GM23338 (cell line): Measurements from ENCODE around the gene DDTL. TPM values are rescaled to one million over a fixed set of nuclear protein-coding genes. Genes with fewer than 3 reads are reported as not detected.

ENCODE experiments used
- ATAC-seq: fragments of 200-7000 bp; cut with Tn5 transposase; 3 replicates; pipeline ENCODE4 v1.9.1; 2020
- DNase-seq: peaks from one replicate; pipeline ENCODE4 v3.0.0-alpha.2; 2015; ENCODE audit warnings: low spot score
- H2AFZ ChIP-seq: fragments of 200-600 bp; sonication (generic); 2 replicates; pipeline ENCODE4 v1.8.0; 2016; ENCODE audit warnings: antibody characterized with exemption, mild to moderate bottlenecking, moderate library complexity
- H3F3A ChIP-seq: fragments of 200-600 bp; sonication (generic); replicated peaks from 2 replicates; pipeline ENCODE4 v1.8.0; 2017; ENCODE audit warnings: antibody characterized with exemption, mixed run types, low read depth
- H3K27ac ChIP-seq: fragments of 200-600 bp; sonication (generic); 2 replicates; pipeline ENCODE4 v1.6.1; 2016; ENCODE audit warnings: low read depth
- H3K27me3 ChIP-seq: fragments of 200-600 bp; sonication (generic); 2 replicates; pipeline ENCODE4 v1.8.0; 2016; ENCODE audit warnings: mild to moderate bottlenecking, mixed run types, moderate library complexity; ENCODE audit not compliant: insufficient read depth
- H3K36me3 ChIP-seq: fragments of 200-600 bp; sonication (generic); 2 replicates; pipeline ENCODE4 v1.8.0; 2016; ENCODE audit warnings: mild to moderate bottlenecking; ENCODE audit not compliant: insufficient read depth
- H3K4me1 ChIP-seq: fragments of 200-600 bp; sonication (generic); 2 replicates; pipeline ENCODE4 v1.8.0; 2016; ENCODE audit warnings: mild to moderate bottlenecking, moderate library complexity; ENCODE audit not compliant: insufficient read depth
- H3K4me2 ChIP-seq: fragments of 200-600 bp; sonication (generic); 2 replicates; pipeline ENCODE4 v1.7.1; 2017; ENCODE audit warnings: mixed run types
- H3K4me3 ChIP-seq: fragments of 200-600 bp; sonication (generic); 2 replicates; pipeline ENCODE4 v1.6.1; 2016; ENCODE audit warnings: mixed run types
- H3K79me2 ChIP-seq: fragments of 200-600 bp; sonication (generic); replicated peaks from 2 replicates; pipeline ENCODE4 v1.8.0; 2017; ENCODE audit warnings: mild to moderate bottlenecking; ENCODE audit not compliant: insufficient read depth
- H3K9me2 ChIP-seq: fragments of 200-600 bp; sonication (generic); 2 replicates; pipeline ENCODE4 v1.8.0; 2017; ENCODE audit not compliant: insufficient read depth
- H4K20me1 ChIP-seq: fragments of 200-600 bp; sonication (generic); replicated peaks from 2 replicates; pipeline ENCODE4 v1.8.0; 2017; ENCODE audit warnings: mild to moderate bottlenecking; ENCODE audit not compliant: insufficient read depth
- H3K27ac Mint-ChIP-seq: 2 replicates; pipeline ENCODE4 v1.8.0; 2020; ENCODE audit warnings: inconsistent platforms, mild to moderate bottlenecking, moderate library complexity, mixed read lengths
- H3K27me3 Mint-ChIP-seq: 3 replicates; pipeline ENCODE4 v1.8.0; 2022; ENCODE audit warnings: low read depth, mild to moderate bottlenecking, moderate library complexity, mixed read lengths, inconsistent platforms; ENCODE audit not compliant: insufficient read depth, poor library complexity
- H3K36me3 Mint-ChIP-seq: 3 replicates; pipeline ENCODE4 v1.8.0; 2021; ENCODE audit warnings: low read depth, mild to moderate bottlenecking, inconsistent platforms, moderate library complexity, mixed read lengths
- H3K4me1 Mint-ChIP-seq: 3 replicates; pipeline ENCODE4 v1.8.0; 2020; ENCODE audit warnings: mild to moderate bottlenecking, inconsistent platforms, mixed read lengths
- H3K4me3 Mint-ChIP-seq: 3 replicates; pipeline ENCODE4 v1.8.0; 2021; ENCODE audit warnings: moderate library complexity, mild to moderate bottlenecking, inconsistent platforms, mixed read lengths
- H3K9me3 Mint-ChIP-seq: 3 replicates; pipeline ENCODE4 v1.8.0; 2020; ENCODE audit warnings: moderate library complexity, mild to moderate bottlenecking, inconsistent platforms, mixed read lengths
- CTCF ChIP-seq, 2 experiments: fragments of 200-600 bp in 1 of 2; sonication (generic) in 1 of 2; conservative IDR thresholded peaks; 2 replicates each; pipeline versions ENCODE4 v1.5.1 to v1.6.1; 2016 to 2017; ENCODE audit warnings: antibody characterized with exemption in 2 of 2, low read depth in 2 of 2, mild to moderate bottlenecking in 2 of 2, moderate library complexity in 1 of 2
- ETS1 ChIP-seq: IDR thresholded peaks from 2 replicates; pipeline ENCODE4 v1.6.1; 2016; ENCODE audit warnings: antibody characterized with exemption
- EZH2 ChIP-seq: fragments of 200-600 bp; sonication (generic); IDR thresholded peaks from one replicate; pipeline ENCODE4 v1.8.0; 2017; ENCODE audit warnings: antibody characterized with exemption, mild to moderate bottlenecking, low read depth; ENCODE audit not compliant: unreplicated experiment
- POLR2AphosphoS5 ChIP-seq: IDR thresholded peaks from 2 replicates; pipeline ENCODE4 v1.6.1; 2016; ENCODE audit warnings: antibody characterized with exemption, low read depth
- STAT1 ChIP-seq: IDR thresholded peaks from one replicate; pipeline ENCODE4 v1.6.1; 2016; ENCODE audit warnings: antibody characterized with exemption; ENCODE audit not compliant: unreplicated experiment
- ZNF114 ChIP-seq: fragments of 250-450 bp; sonication (Bioruptor Pico); IDR thresholded peaks from 2 replicates; pipeline ENCODE4 v1.5.0; 2020; ENCODE audit warnings: mild to moderate bottlenecking, moderate library complexity
- ZNF331 ChIP-seq: fragments of 250-450 bp; sonication (Bioruptor Pico); IDR thresholded peaks from 2 replicates; pipeline ENCODE4 v1.5.0; 2020; ENCODE audit warnings: low read depth, mild to moderate bottlenecking, moderate library complexity
- polyA plus RNA-seq: library from polyadenylated mRNA; unstranded; fragments of >200 nt; fragmentation: Nextera tagmentation; extraction: Ambion mirVana; gene quantifications from 2 replicates; pipeline ENCODE4 v1.2.1, GENCODE V29; 2016
- total RNA-seq: library from RNA; depleted of rRNA; stranded (reverse); fragments of >200 nt; shearing (Covaris generic); gene quantifications from 2 replicates; pipeline ENCODE4 v1.2.3, GENCODE V29; 2014
- TF ChIP-seq, protein P1 (sequence below): IDR thresholded peaks from one replicate; pipeline ENCODE4 v1.6.1; 2018; ENCODE audit warnings: antibody characterized with exemption; ENCODE audit not compliant: unreplicated experiment

DDTL gene
- total and polyA plus RNA-seq, 2 experiments from 2014 or later = 2.1 to 3.7 TPM

GRCh38 chr22:24006207-24006913, 39.7 kb downstream of the DDTL start (continued):
- TF ChIP-seq, protein P1, sequence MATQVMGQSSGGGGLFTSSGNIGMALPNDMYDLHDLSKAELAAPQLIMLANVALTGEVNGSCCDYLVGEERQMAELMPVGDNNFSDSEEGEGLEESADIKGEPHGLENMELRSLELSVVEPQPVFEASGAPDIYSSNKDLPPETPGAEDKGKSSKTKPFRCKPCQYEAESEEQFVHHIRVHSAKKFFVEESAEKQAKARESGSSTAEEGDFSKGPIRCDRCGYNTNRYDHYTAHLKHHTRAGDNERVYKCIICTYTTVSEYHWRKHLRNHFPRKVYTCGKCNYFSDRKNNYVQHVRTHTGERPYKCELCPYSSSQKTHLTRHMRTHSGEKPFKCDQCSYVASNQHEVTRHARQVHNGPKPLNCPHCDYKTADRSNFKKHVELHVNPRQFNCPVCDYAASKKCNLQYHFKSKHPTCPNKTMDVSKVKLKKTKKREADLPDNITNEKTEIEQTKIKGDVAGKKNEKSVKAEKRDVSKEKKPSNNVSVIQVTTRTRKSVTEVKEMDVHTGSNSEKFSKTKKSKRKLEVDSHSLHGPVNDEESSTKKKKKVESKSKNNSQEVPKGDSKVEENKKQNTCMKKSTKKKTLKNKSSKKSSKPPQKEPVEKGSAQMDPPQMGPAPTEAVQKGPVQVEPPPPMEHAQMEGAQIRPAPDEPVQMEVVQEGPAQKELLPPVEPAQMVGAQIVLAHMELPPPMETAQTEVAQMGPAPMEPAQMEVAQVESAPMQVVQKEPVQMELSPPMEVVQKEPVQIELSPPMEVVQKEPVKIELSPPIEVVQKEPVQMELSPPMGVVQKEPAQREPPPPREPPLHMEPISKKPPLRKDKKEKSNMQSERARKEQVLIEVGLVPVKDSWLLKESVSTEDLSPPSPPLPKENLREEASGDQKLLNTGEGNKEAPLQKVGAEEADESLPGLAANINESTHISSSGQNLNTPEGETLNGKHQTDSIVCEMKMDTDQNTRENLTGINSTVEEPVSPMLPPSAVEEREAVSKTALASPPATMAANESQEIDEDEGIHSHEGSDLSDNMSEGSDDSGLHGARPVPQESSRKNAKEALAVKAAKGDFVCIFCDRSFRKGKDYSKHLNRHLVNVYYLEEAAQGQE = no peak
- TF ChIP-seq ZNF114 (CRISPR knock-in tag) (no peak), ETS1 (no peak), ZNF331 (CRISPR knock-in tag) (no peak), CTCF (conservative IDR thresholded peaks at IDR 0.05; ENCODE audit: low read depth in 2 of 2) (no peak), STAT1 (no peak), EZH2 (no peak), POLR2AphosphoS5 (no peak)

DNA sequence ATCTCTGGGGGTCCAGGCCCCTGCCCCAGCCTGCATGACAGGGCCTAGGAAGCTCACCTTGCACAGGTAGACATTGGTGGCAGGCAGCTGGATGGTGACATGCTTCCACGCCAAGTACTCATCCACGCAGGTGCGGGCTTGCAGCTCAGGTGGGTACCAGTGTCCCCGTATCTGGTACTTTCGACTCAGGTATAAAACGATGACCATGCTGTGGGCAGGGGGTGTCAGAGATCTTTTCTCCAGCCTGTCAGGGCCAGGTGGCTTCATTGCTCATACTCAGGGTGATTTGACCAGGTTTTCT, 40.2 kb downstream of the DDTL start:
- no peak overlapping the region for H3K4me3 ChIP-seq
- Mint-ChIP-seq H3K27ac (no peak overlapping the region), H3K4me1 (no peaks in the 10 kb centered on the region; the same call in 1 of the 3 replicates), H3K9me3 (peaks cover 11% of the 10 kb centered on the region), H3K27me3 (peaks cover 20% of the 10 kb centered on the region), H3K36me3 (peaks cover 6% of the 10 kb centered on the region; the same call in 1 of the 3 replicates), H3K4me3 (no peak overlapping the region)
- no peaks in the 10 kb centered on the region for H3K36me3 ChIP-seq
- H3K4me1 ChIP-seq = peaks cover 2% of the 10 kb centered on the region; the same call in 1 of the 2 replicates
- no peaks in the 10 kb centered on the region for H3K27me3 ChIP-seq
- H3K4me2 ChIP-seq = no peak overlapping the region
- H3K27ac ChIP-seq = no peak overlapping the region
- peaks cover 5% of the 10 kb centered on the region for H3K79me2 ChIP-seq
- H3K9me2 ChIP-seq = no peaks in the 10 kb centered on the region
- no peak for DNase-seq
- H4K20me1 ChIP-seq = no peaks in the 10 kb centered on the region
- 0 out of 2 replicates have a peak, but pooled peaks cover 7% of the 10 kb centered on the region for H3F3A ChIP-seq
- ATAC-seq = no peak
- H2AFZ ChIP-seq = no peak overlapping the region
- TF ChIP-seq, protein P1 = no peak
- TF ChIP-seq EZH2 (no peak), ZNF114 (CRISPR knock-in tag) (no peak)
